ENCODE data around the gene FFAR3.

Gene FFAR3

GRCh38 chr19:35357867-35358573 lies at the start of gene FFAR3:
Gene FFAR3, plus strand, starts transcription at chr19:35358460. Its CDS starts 431 bp downstream, at chr19:35358891.
- ATAC-seq (peak; percentile 53), DNase-seq (no peak)
- H3K27me3 Mint-ChIP-seq: peaks cover 4% of the 10 kb centered on the region
- peaks cover 19% of the 10 kb centered on the region for H3K4me1 Mint-ChIP-seq
- H3K27ac Mint-ChIP-seq: peak within 1 kb of the TSS; percentile 78
- peak within 1 kb of the TSS; percentile 45 for H3K4me3 Mint-ChIP-seq
- H3K36me3 Mint-ChIP-seq (ENCODE audit: low read depth): no peaks in the 10 kb centered on the region
- H3K9me3 Mint-ChIP-seq: no peaks in the 10 kb centered on the region

GRCh38 chr19:35308910-35309309 lies 49.4 kb upstream of the FFAR3 start:
- no peak overlapping the region for H3K27ac Mint-ChIP-seq
- no peaks in the 10 kb centered on the region for H3K27me3 Mint-ChIP-seq
- no peak overlapping the region for H3K4me3 Mint-ChIP-seq

GRCh38 chr19:35309481-35310279 lies 48.6 kb upstream of the FFAR3 start:
- no peaks in the 10 kb centered on the region for H3K9me3 Mint-ChIP-seq
- no peaks in the 10 kb centered on the region for H3K36me3 Mint-ChIP-seq (ENCODE audit: low read depth)
- DNase-seq (no peak), ATAC-seq (no peak)
- no peaks in the 10 kb centered on the region for H3K27me3 Mint-ChIP-seq
- H3K4me3 Mint-ChIP-seq: no peak overlapping the region
- H3K27ac Mint-ChIP-seq: no peak overlapping the region
- peaks cover 4% of the 10 kb centered on the region for H3K4me1 Mint-ChIP-seq

More at GRCh38 chr19:35308910-35309309, 49.4 kb upstream of the FFAR3 start:
- no peaks in the 10 kb centered on the region for H3K36me3 Mint-ChIP-seq (ENCODE audit: low read depth)
- DNase-seq (no peak), ATAC-seq (no peak)
- H3K9me3 Mint-ChIP-seq: no peaks in the 10 kb centered on the region
- H3K4me1 Mint-ChIP-seq: peaks cover 4% of the 10 kb centered on the region

GRCh38 chr19:35310331-35310730 lies 47.9 kb upstream of the FFAR3 start:
- DNase-seq (no peak), ATAC-seq (no peak)
- H3K36me3 Mint-ChIP-seq (ENCODE audit: low read depth): no peaks in the 10 kb centered on the region
- peaks cover 4% of the 10 kb centered on the region for H3K4me1 Mint-ChIP-seq
- no peaks in the 10 kb centered on the region for H3K9me3 Mint-ChIP-seq
- no peak overlapping the region for H3K4me3 Mint-ChIP-seq
- H3K27ac Mint-ChIP-seq: no peak overlapping the region
- no peaks in the 10 kb centered on the region for H3K27me3 Mint-ChIP-seq

GRCh38 chr19:35310811-35311465 lies 47.3 kb upstream of the FFAR3 start:
- no peak for DNase-seq
- ATAC-seq: no peak
- Mint-ChIP-seq H3K27me3 (no peaks in the 10 kb centered on the region), H3K9me3 (no peaks in the 10 kb centered on the region), H3K27ac (no peak overlapping the region), H3K4me3 (no peak overlapping the region), H3K4me1 (peaks cover 4% of the 10 kb centered on the region), H3K36me3 (ENCODE audit: low read depth) (no peaks in the 10 kb centered on the region)

- no peak overlapping the region for H3K27ac Mint-ChIP-seq
- peaks cover 4% of the 10 kb centered on the region for H3K4me1 Mint-ChIP-seq
- H3K4me3 Mint-ChIP-seq: no peak overlapping the region
These were observed 46.2 kb upstream of the FFAR3 start for GRCh38 chr19:35311901-35312665.

GRCh38 chr19:35313587-35313986 lies 44.7 kb upstream of the FFAR3 start:
- DNase-seq (no peak), ATAC-seq (no peak)
- Mint-ChIP-seq H3K9me3 (no peaks in the 10 kb centered on the region), H3K27me3 (no peaks in the 10 kb centered on the region), H3K36me3 (ENCODE audit: low read depth) (no peaks in the 10 kb centered on the region), H3K4me3 (no peak overlapping the region), H3K27ac (no peak overlapping the region), H3K4me1 (peaks cover 7% of the 10 kb centered on the region)

More at GRCh38 chr19:35311901-35312665, 46.2 kb upstream of the FFAR3 start:
- DNase-seq (no peak), ATAC-seq (no peak)
- Mint-ChIP-seq H3K9me3 (no peaks in the 10 kb centered on the region), H3K36me3 (ENCODE audit: low read depth) (no peaks in the 10 kb centered on the region), H3K27me3 (no peaks in the 10 kb centered on the region)

- Mint-ChIP-seq H3K27ac (no peak overlapping the region), H3K27me3 (peaks cover 3% of the 10 kb centered on the region), H3K4me1 (peaks cover 11% of the 10 kb centered on the region), H3K9me3 (no peaks in the 10 kb centered on the region), H3K4me3 (no peak overlapping the region), H3K36me3 (ENCODE audit: low read depth) (no peaks in the 10 kb centered on the region)
- no peak for DNase-seq
- ATAC-seq: no peak
These were observed 44.2 kb upstream of the FFAR3 start for GRCh38 chr19:35314031-35314430.

- no peak for ATAC-seq
- Mint-ChIP-seq H3K27me3 (peaks cover 3% of the 10 kb centered on the region), H3K4me1 (peaks cover 13% of the 10 kb centered on the region), H3K4me3 (no peak overlapping the region), H3K9me3 (no peaks in the 10 kb centered on the region), H3K27ac (no peak overlapping the region), H3K36me3 (ENCODE audit: low read depth) (no peaks in the 10 kb centered on the region)
- DNase-seq: no peak
These were observed 43.3 kb upstream of the FFAR3 start for GRCh38 chr19:35314858-35315470.

GRCh38 chr19:35315883-35316282 lies 42.4 kb upstream of the FFAR3 start:
- no peak for DNase-seq
- Mint-ChIP-seq H3K4me3 (no peak overlapping the region), H3K27ac (no peak overlapping the region), H3K9me3 (no peaks in the 10 kb centered on the region), H3K36me3 (ENCODE audit: low read depth) (no peaks in the 10 kb centered on the region), H3K4me1 (peaks cover 11% of the 10 kb centered on the region), H3K27me3 (peaks cover 3% of the 10 kb centered on the region)
- ATAC-seq: no peak

GRCh38 chr19:35316560-35316959 lies 41.7 kb upstream of the FFAR3 start:
- no peak overlapping the region for H3K27ac Mint-ChIP-seq

GRCh38 chr19:35317464-35318043 lies 40.7 kb upstream of the FFAR3 start:
- DNase-seq (no peak), ATAC-seq (no peak)
- H3K4me3 Mint-ChIP-seq: no peak overlapping the region
- H3K27ac Mint-ChIP-seq: no peak overlapping the region
- H3K9me3 Mint-ChIP-seq: peaks cover 4% of the 10 kb centered on the region
- peaks cover 14% of the 10 kb centered on the region for H3K4me1 Mint-ChIP-seq
- H3K36me3 Mint-ChIP-seq (ENCODE audit: low read depth): no peaks in the 10 kb centered on the region
- H3K27me3 Mint-ChIP-seq: peaks cover 3% of the 10 kb centered on the region

More at GRCh38 chr19:35316560-35316959, 41.7 kb upstream of the FFAR3 start:
- no peaks in the 10 kb centered on the region for H3K36me3 Mint-ChIP-seq (ENCODE audit: low read depth)
- peaks cover 3% of the 10 kb centered on the region for H3K27me3 Mint-ChIP-seq
- H3K4me1 Mint-ChIP-seq: peaks cover 12% of the 10 kb centered on the region
- H3K4me3 Mint-ChIP-seq: no peak overlapping the region
- H3K9me3 Mint-ChIP-seq: no peaks in the 10 kb centered on the region
- DNase-seq: no peak
- ATAC-seq: no peak

- H3K36me3 Mint-ChIP-seq (ENCODE audit: low read depth): no peaks in the 10 kb centered on the region
- peak overlapping the region; percentile 10 for H3K27ac Mint-ChIP-seq
- ATAC-seq: no peak
- H3K4me1 Mint-ChIP-seq: peaks cover 14% of the 10 kb centered on the region
- peaks cover 3% of the 10 kb centered on the region for H3K27me3 Mint-ChIP-seq
- peak; percentile 26 for DNase-seq
- H3K9me3 Mint-ChIP-seq: peaks cover 4% of the 10 kb centered on the region
- H3K4me3 Mint-ChIP-seq: no peak overlapping the region
These were observed 39.4 kb upstream of the FFAR3 start for GRCh38 chr19:35318679-35319448.
